Left ventricle myocardium superior (tissue), 1 donor: ENCODE data around the gene MED26. TPM values are rescaled to one million over a fixed set of nuclear protein-coding genes. Genes with fewer than 3 reads are reported as not detected.
"Not testable (repeated sequence)": the region's sequence is repeated elsewhere in the genome, so short reads cannot be mapped to it uniquely, and the experiment has no call there.

ENCODE experiments used
- ATAC-seq: fragments of 200-7000 bp; cut with Tn5 transposase; one replicate; pipeline ENCODE4 v1.9.1; 2020; ENCODE audit warnings: mild to moderate bottlenecking, moderate library complexity
- DNase-seq: peaks from one replicate; pipeline ENCODE4 v3.0.0-alpha.2; 2020
- intact Hi-C: fragments of 100-400 bp; cut with micrococcal nuclease; formaldehyde crosslinking; loops from one replicate; pipeline ENCODE4 v1.11.0; 2022
- total RNA-seq: library from RNA; stranded (reverse); fragmentation: NEBNext Ultra II Directional; extraction: Animal tissue kit (Norgen Biotek cat#: 25700); gene quantifications from one replicate; pipeline ENCODE4 v1.2.1, GENCODE V29; 2021
- donor health status: DM: no; HTN: yes; CAD: no; lungs with severe emphysema.

Gene MED26
- total RNA-seq, 1 donor from 2014 or later: 4.9 TPM

GRCh38 chr19:16651421-16652188 is 23.6 kb upstream of the MED26 start:
- intact Hi-C loops, DNase-seq, ATAC-seq: not testable (repeated sequence)

- intact Hi-C loops: no loop called here
- no peak for ATAC-seq
- no peak for DNase-seq
Observed at GRCh38 chr19:16650821-16651220, 22.8 kb upstream of the MED26 start.

DNA sequence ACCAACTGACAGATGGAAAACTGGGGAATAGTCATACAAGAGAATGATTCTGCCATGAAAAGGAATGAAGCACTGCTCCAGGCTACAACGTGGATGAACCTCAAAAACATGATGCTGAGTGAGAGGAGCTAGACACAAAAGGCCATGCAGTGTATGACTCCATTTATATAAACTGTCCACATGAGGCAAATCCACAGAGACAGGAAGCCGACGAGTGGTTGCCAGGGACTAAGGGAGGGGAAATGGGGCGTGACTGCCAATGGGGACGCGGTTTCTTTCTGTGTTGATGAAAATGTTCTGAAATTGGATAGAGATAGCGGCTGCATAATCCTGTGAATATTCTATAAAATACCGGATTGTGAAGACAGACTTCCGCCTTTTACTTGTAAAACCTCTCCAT is 21.7 kb upstream of the MED26 start:
- no peak for DNase-seq
- intact Hi-C loops: no loop called here
- ATAC-seq: peak; percentile 72

DNA sequence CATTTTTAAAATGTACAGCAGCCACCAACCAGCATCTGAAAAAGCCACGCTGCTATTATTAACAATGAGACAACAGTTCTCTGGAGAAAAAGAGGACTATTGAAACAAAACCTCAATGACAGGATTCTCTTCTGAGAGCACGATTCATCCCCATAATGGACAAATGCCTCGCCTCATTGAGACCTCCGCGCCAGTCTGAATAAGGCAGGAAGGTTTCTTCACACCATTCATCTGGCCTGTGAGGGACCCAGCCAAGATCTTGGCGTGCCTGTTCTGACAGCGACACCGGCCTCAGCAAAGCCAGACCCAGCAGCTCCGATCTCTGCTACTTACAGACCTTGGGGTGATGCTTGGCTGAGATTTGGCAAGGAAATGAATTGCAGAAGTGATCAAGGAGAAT is 17.1 kb upstream of the MED26 start:
- ATAC-seq: no peak
- no peak for DNase-seq
- intact Hi-C loops: no loop called here

GRCh38 chr19:16641695-16642094 is 13.7 kb upstream of the MED26 start:
- intact Hi-C loops: no loop called here
- DNase-seq (no peak), ATAC-seq (no peak)

- ATAC-seq: peak; percentile 48
- intact Hi-C loops: no loop called here
- no peak for DNase-seq
Observed at GRCh38 chr19:16640951-16641350, 12.9 kb upstream of the MED26 start.

DNA sequence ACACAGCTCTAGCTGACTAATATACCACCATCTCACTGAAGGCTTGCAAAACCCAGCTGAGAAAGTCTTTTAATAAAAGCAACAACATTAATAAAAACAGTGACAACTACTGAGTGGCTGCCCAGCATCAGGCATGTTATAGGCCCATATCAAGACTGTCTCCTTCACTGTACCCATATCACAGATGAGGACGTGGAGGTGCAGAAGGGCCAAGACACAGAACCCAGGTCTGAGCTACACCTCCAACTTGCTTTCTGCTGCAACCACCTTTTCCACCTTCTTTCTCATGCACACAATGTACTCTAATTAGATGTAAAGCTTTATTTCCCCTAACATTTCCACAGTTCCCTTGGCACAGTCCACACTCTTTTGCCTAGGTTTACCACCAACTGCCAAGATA is 10.7 kb upstream of the MED26 start:
- ATAC-seq (no peak), DNase-seq (no peak)
- intact Hi-C loops: no loop called here

DNA sequence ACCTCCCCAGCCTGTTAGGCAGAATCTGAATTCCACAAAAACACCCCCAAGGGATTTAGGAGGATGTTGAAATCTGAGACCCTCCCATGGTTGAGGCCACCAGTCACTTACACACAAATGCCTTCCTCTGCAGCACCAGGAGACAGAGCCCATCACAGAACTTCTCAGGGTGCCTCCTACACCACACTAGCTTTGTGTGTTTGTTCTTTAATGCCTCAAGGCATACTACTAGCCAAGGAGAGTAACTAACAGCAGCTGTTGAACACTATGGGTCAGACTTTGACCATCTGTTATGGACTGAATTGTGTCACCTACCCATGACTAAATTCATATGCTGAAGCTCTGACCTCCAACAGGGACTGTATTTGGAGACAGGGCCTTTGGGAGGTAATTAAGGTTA is 9.5 kb upstream of the MED26 start:
- no peak for ATAC-seq
- intact Hi-C loops: no loop called here
- DNase-seq: no peak

DNA sequence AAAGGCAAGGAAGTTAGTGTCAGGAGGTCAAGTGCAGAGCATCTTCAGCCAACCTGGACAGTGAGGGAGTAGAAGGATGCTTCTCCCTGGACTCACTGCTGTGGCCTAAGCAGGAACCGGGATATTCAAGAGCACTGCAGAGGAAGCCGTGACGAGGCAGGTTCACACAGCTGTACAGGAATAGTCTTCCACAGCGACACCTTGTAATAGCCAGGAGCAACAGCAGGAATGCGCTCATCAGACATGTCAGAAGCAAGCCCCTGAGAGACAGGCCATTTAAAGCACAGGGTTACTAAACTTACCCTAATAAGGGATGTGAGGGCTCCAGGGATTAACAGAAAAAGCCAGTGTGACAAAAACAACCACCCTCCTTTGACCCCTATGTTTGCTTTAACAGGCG is 3.5 kb upstream of the MED26 start:
- intact Hi-C loops: no loop called here
- DNase-seq: no peak
- no peak for ATAC-seq

DNA sequence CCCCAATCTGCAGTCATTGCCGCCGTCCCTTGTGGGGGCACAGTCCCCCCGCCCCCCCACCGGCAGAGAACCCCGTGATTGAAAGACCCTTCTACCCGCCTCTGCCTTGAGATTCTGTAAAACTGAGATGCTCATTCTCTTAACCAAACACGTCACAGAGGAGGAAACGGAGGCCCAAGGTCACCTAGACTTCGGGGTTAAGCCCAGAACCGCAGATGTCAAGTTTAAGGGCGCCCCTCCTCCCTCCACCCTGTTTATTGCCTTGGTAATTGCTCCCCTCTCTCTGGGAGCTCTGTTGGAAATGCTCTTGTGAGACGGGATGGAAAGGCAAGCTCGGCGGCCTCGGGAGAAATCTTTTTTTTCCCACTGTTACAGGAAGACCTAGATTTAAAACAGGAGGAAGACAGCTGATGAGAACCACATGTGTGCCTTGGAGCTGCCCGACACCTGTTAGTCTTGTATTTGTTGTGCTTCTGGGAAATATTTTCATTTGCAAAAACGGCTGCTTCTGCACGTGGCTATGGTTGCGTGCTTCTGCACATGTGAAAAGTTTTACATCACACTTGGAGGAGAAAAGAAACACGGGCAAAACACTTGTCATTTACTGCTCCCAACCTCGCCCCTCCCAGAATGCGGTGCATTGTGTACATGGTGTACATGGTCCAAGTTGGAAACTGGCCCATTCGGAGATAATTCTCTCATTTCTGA is 1.1 kb upstream of the MED26 start:
- DNase-seq: peak; percentile 64
- peak; percentile 34 for ATAC-seq
- intact Hi-C loops: no loop called here

GRCh38 chr19:16627928-16628182 is 149 bp downstream of the MED26 start:
- intact Hi-C loops: no loop called here
- no peak for DNase-seq
- ATAC-seq: no peak

DNA sequence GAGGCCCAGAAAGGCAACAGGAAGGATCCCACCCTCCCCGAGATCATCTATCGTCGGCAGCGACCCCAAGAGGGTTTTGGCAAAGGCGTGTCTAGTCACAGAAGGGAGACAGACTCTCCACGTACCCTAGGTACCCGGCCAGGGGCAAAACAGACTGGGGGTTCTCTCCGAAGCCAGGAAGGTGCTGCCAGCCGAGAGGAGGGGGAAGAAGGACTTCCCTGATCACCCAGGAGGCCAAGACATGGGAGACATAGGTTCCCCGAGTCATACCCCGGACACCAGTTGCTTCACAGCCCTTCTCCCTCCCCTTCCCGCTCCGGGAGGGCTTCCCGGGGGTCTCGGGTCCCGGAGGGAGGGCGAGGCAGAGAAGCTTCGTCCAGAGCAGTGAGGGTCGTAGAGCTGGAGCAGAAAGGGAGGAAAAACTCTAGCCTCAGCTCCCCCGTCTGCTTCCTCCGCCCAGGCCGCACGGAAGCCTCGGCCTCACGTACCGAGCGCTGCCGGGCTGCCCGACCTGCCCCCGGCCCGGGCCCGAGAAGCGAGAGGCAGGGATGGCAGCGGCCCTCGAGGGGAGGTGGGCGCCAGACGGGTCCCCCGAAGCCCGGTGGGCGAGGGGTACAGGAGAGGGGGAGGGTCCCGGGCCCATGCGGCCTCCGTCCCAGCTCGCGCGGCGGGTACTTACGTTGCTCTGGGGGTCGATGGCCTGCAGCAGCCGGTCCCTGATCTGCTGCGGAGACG is 644 bp downstream of the MED26 start:
- ATAC-seq: no peak
- peak; percentile 47 for DNase-seq
- intact Hi-C loops: no loop called here

DNA sequence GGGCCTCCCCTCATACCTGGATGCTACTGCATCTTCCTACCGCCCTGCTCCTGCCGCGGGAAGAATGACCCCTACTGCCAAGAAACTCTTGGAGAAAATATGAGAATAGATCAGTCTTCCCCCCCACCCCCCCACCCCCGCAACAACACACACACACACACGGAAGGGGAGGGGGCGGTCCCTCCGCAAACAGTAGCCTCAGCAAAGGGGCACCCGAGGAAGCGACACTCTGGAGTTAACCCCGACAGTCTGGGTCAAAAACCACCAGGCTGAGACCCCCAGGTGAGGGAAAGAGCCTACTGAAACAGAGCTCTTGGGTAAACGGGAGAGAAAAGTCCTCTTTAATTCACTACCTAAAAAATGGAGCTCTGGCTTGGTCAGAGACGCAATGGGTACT is 1.2 kb downstream of the MED26 start:
- ATAC-seq (no peak), DNase-seq (no peak)
- intact Hi-C loops: no loop called here

DNA sequence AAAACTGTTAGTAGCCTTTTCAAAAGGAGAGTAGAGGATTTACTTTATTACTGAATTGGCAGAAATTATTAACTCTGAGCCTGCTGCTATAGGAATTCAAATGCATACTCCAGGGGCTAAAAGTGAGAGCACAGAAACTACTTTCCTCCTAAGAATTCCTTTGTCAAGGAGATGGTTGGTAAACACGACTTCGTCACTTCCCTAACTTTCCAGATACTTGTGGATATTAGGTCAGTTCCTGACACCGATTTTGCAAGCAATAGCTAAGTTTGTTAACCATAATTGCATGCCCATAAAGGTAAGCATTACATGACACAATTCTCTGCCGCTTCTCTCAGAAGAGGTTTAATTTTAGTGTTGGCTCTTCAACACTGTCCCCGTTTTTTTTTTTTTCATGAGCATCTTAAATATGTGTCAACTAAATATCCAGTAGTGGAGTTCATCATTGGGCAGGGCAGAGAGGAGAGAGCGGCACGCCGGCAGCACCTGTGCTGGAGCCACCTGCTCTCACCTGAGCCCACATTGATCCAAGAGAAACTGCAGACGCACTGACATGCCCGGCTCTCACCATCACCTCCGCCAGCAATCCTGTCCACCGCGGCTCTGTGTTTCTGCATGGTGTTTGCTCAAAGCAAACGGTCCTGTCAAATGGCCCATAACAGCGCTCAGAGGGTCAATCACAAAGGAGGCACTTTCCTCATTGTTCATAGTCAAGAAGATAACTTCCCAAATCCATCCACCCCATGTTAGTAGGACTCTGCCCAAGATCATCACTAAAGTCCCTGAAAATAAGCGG is 2.6 kb downstream of the MED26 start:
- DNase-seq: no peak
- intact Hi-C loops: no loop called here

GRCh38 chr19:16624236-16624635 is 3.8 kb downstream of the MED26 start:
- DNase-seq: no peak
- intact Hi-C loops: no loop called here
- ATAC-seq: no peak

More for the DNA sequence above, 2.6 kb downstream of the MED26 start:
- ATAC-seq: no peak

GRCh38 chr19:16623576-16623975 is 4.4 kb downstream of the MED26 start:
- DNase-seq (no peak), ATAC-seq (no peak)
- intact Hi-C loops: no loop called here

DNA sequence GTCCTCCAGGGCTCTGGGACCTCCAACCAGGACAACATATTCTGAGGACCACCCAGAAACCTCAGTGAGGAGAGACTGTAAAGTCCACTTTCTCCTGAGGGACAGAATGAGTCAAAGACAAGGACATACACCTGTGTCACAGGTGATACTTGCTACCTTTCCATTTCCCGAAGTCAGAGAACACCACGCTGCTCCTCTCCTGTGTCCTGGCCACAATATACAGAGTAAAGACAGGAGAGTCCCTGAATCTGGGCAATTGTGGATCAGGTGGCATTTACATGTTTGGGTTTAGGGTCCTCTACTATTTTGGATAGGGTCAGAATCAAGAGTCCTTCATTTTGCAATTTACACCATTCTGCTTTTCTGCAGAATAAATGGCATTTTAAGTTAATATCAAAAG is 4.9 kb downstream of the MED26 start:
- ATAC-seq: no peak
- no peak for DNase-seq
- intact Hi-C loops: no loop called here

GRCh38 chr19:16621165-16621800 is 6.7 kb downstream of the MED26 start:
- DNase-seq: no peak
- ATAC-seq: no peak
- intact Hi-C loops: no loop called here

DNA sequence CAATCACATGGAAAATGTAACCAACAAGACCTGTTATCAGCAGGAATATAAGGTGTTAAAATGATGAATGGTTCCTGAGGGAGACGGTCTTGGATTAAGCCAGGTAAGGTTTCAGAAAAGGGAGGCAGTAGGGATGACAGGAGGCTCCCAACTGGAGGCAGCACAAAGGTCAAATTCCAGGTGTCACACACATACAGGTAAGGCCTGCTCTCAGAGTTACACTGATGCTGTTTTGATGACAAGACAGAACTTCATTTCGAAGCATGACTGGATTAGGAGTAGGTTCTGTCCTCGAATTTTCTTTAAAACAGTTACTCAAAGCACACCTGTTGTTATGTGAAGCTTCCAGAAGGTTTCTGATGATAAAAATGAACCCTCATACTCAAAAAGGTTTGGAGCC is 7.4 kb downstream of the MED26 start:
- intact Hi-C loops: no loop called here
- DNase-seq: no peak
- no peak for ATAC-seq
